ENCODE results near the gene FOXJ1.

Gene FOXJ1

GRCh38 chr17:76122431-76123190, 18.4 kb downstream of the FOXJ1 start:
- no peak for DNase-seq

GRCh38 chr17:76121932-76122430, 19.1 kb downstream of the FOXJ1 start:
- DNase-seq, result peak; percentile 45

GRCh38 chr17:76120658-76121008, 20.4 kb downstream of the FOXJ1 start:
- DNase-seq, result peak; percentile 25

GRCh38 chr17:76119409-76120371, 21.4 kb downstream of the FOXJ1 start:
- DNase-seq, result no peak

- DNase-seq, result no peak
Observed at GRCh38 chr17:76115138-76115754, 25.8 kb downstream of the FOXJ1 start.

- DNase-seq, result no peak
Observed at GRCh38 chr17:76111956-76112355, 29.1 kb downstream of the FOXJ1 start.

- peak; percentile 73 for DNase-seq
Observed at GRCh38 chr17:76107509-76107908, 33.5 kb downstream of the FOXJ1 start.

- no peak for DNase-seq
Observed at GRCh38 chr17:76106703-76107102, 34.3 kb downstream of the FOXJ1 start.

- no peak for DNase-seq
Observed at GRCh38 chr17:76104896-76105231, 36.2 kb downstream of the FOXJ1 start.

GRCh38 chr17:76104140-76104895, 36.7 kb downstream of the FOXJ1 start:
- DNase-seq, result no peak

- peak; percentile 98 for DNase-seq
Observed at GRCh38 chr17:76103274-76104139, 37.5 kb downstream of the FOXJ1 start, which contains the start of gene EXOC7. TSS of gene EXOC7 (minus strand) at chr17:76103787. CDS start at chr17:76103692, 95 bp downstream.

- DNase-seq, result no peak
Observed at GRCh38 chr17:76102944-76103273, 38.1 kb downstream of the FOXJ1 start.

GRCh38 chr17:76097716-76098295, 43.2 kb downstream of the FOXJ1 start:
- DNase-seq, result no peak

- DNase-seq, result no peak
Observed at GRCh38 chr17:76095943-76096342, 45.1 kb downstream of the FOXJ1 start.

GRCh38 chr17:76094046-76094445, 47.0 kb downstream of the FOXJ1 start:
- DNase-seq, result no peak

GRCh38 chr17:76092526-76093413, 48.3 kb downstream of the FOXJ1 start:
- DNase-seq, result no peak

GRCh38 chr17:76091526-76092286, 49.3 kb downstream of the FOXJ1 start:
- no peak for DNase-seq

- DNase-seq, result no peak
Observed at GRCh38 chr17:76090517-76091129, 50.4 kb downstream of the FOXJ1 start.
